GM12878 (cell line): ENCODE measurements around the gene C14orf119. TPM values are rescaled to one million over a fixed set of nuclear protein-coding genes. Genes with fewer than 3 reads are reported as not detected.
A peak's percentile ranks its signal among the peaks of the same experiment; 100 is the strongest.

Source experiments
- ATAC-seq: fragments of 200-7000 bp; cut with Tn5 transposase; 3 replicates; pipeline ENCODE4 v1.9.1; 2020; ENCODE audit warnings: mild to moderate bottlenecking, moderate library complexity
- BruUV-seq: library from RNA; stranded (reverse); fragments of 400-500 nt; replicated peaks from 2 replicates; lab custom pipeline; 2021; lab: Mats Ljungman, UMichigan
- CTCF ChIA-PET: fragments of 300-600 bp; sonication (Branson Sonifier 250); formaldehyde crosslinking; extraction: SDS; loops from one replicate; lab custom pipeline; 2021; ENCODE audit warnings: inconsistent platforms; lab: Yijun Ruan, JAX
- POLR2A ChIA-PET: fragments of 350-600 bp; formaldehyde crosslinking; extraction: SDS; loops from one replicate; lab custom pipeline; 2021; ENCODE audit warnings: inconsistent platforms; lab: Charles Lee
- RAD21 ChIA-PET: fragments of 300-600 bp; sonication (Branson Sonifier 250); formaldehyde crosslinking; loops from one replicate; lab custom pipeline; 2023; ENCODE audit warnings: antibody characterized with exemption; ENCODE audit not compliant: unreplicated experiment; lab: Charles Lee
- SMC1A ChIA-PET: fragments of 300-600 bp; sonication (Branson Sonifier 250); formaldehyde crosslinking; loops from one replicate; lab custom pipeline; 2023; ENCODE audit not compliant: unreplicated experiment, uncharacterized antibody; lab: Charles Lee
- DNase-seq: peaks from one replicate; pipeline ENCODE4 v3.0.0-alpha.2; 2011; ENCODE audit warnings: low read depth, low spot score
- FAIRE-seq: peaks from 3 replicates; lab custom pipeline; 2011; peaks lifted over from hg19 to GRCh38; lab: Jason Lieb, UNC
- H2AFZ ChIP-seq: 2 replicates; pipeline ENCODE4 v1.6.0; 2011; ENCODE audit warnings: low read depth, low read length, control low read depth; ENCODE audit not compliant: control insufficient read depth
- H3K27ac ChIP-seq: 2 replicates; pipeline ENCODE4 v1.5.1; 2011; ENCODE audit warnings: control low read depth; ENCODE audit not compliant: control insufficient read depth, insufficient read depth
- H3K27me3 ChIP-seq, 2 experiments: replicated peaks in 1 of 2; 2 replicates each; pipeline versions ENCODE4 v1.6.0 to v1.6.1; 2011; ENCODE audit warnings: low read length in 1 of 2; ENCODE audit not compliant: control insufficient read depth in 2 of 2, insufficient read depth in 2 of 2
- H3K36me3 ChIP-seq, 2 experiments: 2 replicates each; pipeline ENCODE4 v1.5.1; 2011; ENCODE audit warnings: low read length in 1 of 2; ENCODE audit not compliant: control insufficient read depth in 2 of 2, insufficient read depth in 2 of 2
- H3K4me1 ChIP-seq: 2 replicates; pipeline ENCODE4 v1.6.1; 2011; ENCODE audit warnings: mild to moderate bottlenecking, low read length, moderate library complexity, mixed read lengths; ENCODE audit not compliant: control insufficient read depth, insufficient read depth
- H3K4me2 ChIP-seq: 2 replicates; pipeline ENCODE4 v1.6.0; 2011; ENCODE audit warnings: control low read depth; ENCODE audit not compliant: control insufficient read depth, insufficient read depth
- H3K4me3 ChIP-seq: fragments of 200-600 bp; sonication (generic); 2 replicates; pipeline ENCODE4 v1.5.1; 2016
- H3K79me2 ChIP-seq: 2 replicates; pipeline ENCODE4 v1.6.0; 2011; ENCODE audit warnings: low read length; ENCODE audit not compliant: control insufficient read depth, insufficient read depth
- H3K9ac ChIP-seq: 2 replicates; pipeline ENCODE4 v1.8.0; 2011; ENCODE audit warnings: low read length, control low read depth, mixed read lengths; ENCODE audit not compliant: control insufficient read depth, insufficient read depth
- H3K9me3 ChIP-seq: replicated peaks from 3 replicates; pipeline ENCODE4 v1.5.1; 2011; ENCODE audit warnings: mild to moderate bottlenecking, low read length; ENCODE audit not compliant: control insufficient read depth, insufficient read depth
- H4K20me1 ChIP-seq: 2 replicates; pipeline ENCODE4 v1.6.0; 2011; ENCODE audit not compliant: control insufficient read depth, insufficient read depth
- ATF3 ChIP-seq: IDR thresholded peaks from 2 replicates; pipeline ENCODE4 v1.6.1; 2011; ENCODE audit warnings: low read depth, mild to moderate bottlenecking, low read length, moderate library complexity, borderline replicate concordance; ENCODE audit errors: extremely low read depth
- ATF7 ChIP-seq: fragments of 450-650 bp; IDR thresholded peaks from 2 replicates; pipeline ENCODE4 v1.6.1; 2016; ENCODE audit warnings: low read depth, mild to moderate bottlenecking
- CBX5 ChIP-seq: sonication (generic); IDR thresholded peaks from 2 replicates; pipeline ENCODE4 v1.6.1; 2016; ENCODE audit warnings: low read depth, moderate library complexity, mild to moderate bottlenecking, inconsistent platforms
- IRF4 ChIP-seq: IDR thresholded peaks from 2 replicates; pipeline ENCODE4 v1.6.1; 2011; ENCODE audit warnings: low read depth, low read length
- JUNB ChIP-seq: IDR thresholded peaks from 2 replicates; pipeline ENCODE4 v1.6.1; 2016; ENCODE audit warnings: antibody characterized with exemption, mild to moderate bottlenecking
- MTA2 ChIP-seq: fragments of 450-650 bp; IDR thresholded peaks from 2 replicates; pipeline ENCODE4 v1.6.1; 2016; ENCODE audit warnings: low read depth, mild to moderate bottlenecking, moderate library complexity
- MYB ChIP-seq: fragments of 150-350 bp; IDR thresholded peaks from 2 replicates; pipeline ENCODE4 v1.6.1; 2014; ENCODE audit warnings: mild to moderate bottlenecking, low read depth, low read length, borderline replicate concordance
- MYC ChIP-seq: IDR thresholded peaks from 2 replicates; pipeline ENCODE4 v1.6.1; 2011; ENCODE audit warnings: mild to moderate bottlenecking, low read length, moderate library complexity, inconsistent platforms; ENCODE audit not compliant: insufficient read depth, insufficient replicate concordance, insufficient read length, severe bottlenecking
- NR2F1 ChIP-seq: fragments of 450-650 bp; conservative IDR thresholded peaks from 2 replicates; pipeline ENCODE4 v1.6.1; 2017; ENCODE audit warnings: mild to moderate bottlenecking
- NRF1 ChIP-seq: conservative IDR thresholded peaks from 2 replicates; pipeline ENCODE4 v1.6.1; 2011; ENCODE audit warnings: mild to moderate bottlenecking, low read depth, low read length, improper control_type of control experiment
- RAD21 ChIP-seq: IDR thresholded peaks from 2 replicates; pipeline ENCODE4 v1.6.1; 2011; ENCODE audit warnings: mild to moderate bottlenecking, low read depth, low read length, moderate library complexity; ENCODE audit not compliant: insufficient read depth
- RUNX3 ChIP-seq: IDR thresholded peaks from 2 replicates; pipeline ENCODE4 v1.6.1; 2012; ENCODE audit warnings: low read length, inconsistent platforms
- SP1 ChIP-seq: IDR thresholded peaks from one replicate; pipeline ENCODE4 v1.6.1; 2011; ENCODE audit warnings: low read depth, low read length
- SUPT20H ChIP-seq: IDR thresholded peaks from 2 replicates; pipeline ENCODE4 v1.6.1; 2011; ENCODE audit warnings: low read depth, mild to moderate bottlenecking, low read length, moderate library complexity, borderline replicate concordance; ENCODE audit not compliant: control insufficient read depth
- ZNF217 ChIP-seq: fragments of 450-650 bp; IDR thresholded peaks from 2 replicates; pipeline ENCODE4 v1.6.1; 2017; ENCODE audit warnings: antibody characterized with exemption, mild to moderate bottlenecking
- WGBS: methylation state at CpG from one replicate; pipeline ENCODE4 v1.1.6; 2016; ENCODE audit warnings: low lambda C conversion rate; ENCODE audit not compliant: insufficient replicate concordance, insufficient coverage; ENCODE audit errors: missing lambda C conversion rate; 5-methylcytosine and 5-hydroxymethylcytosine counted together
- in situ Hi-C: fragments of 300-500 bp; cut with MboI; formaldehyde crosslinking; loops from 9 replicates; pipeline ENCODE4 v1.14.3; 2018; ENCODE audit warnings: mixed read lengths
- intact Hi-C: fragments of 100-400 bp; cut with micrococcal nuclease; formaldehyde crosslinking; loops from one replicate; pipeline ENCODE4 v1.14.2; 2022; ENCODE audit not compliant: unreplicated experiment
- polyA plus RNA-seq, 11 experiments: library from polyadenylated mRNA; depleted of rRNA in 4 of 11; unstranded in 6 of 11; stranded (reverse) in 5 of 11; fragments of >200 nt; fragmentation: Nextera tagmentation in 4 of 11; fragmentation: Illumina TruSeq in 1 of 11; extraction: Ambion mirVana in 4 of 11; extraction: Trizol in 1 of 11; gene quantifications; 1 replicate in 1 of 11; 2 replicates in 10 of 11; pipeline versions ENCODE4 v1.2.1 to v1.2.3, GENCODE V29; 2011 to 2016; ENCODE audit warnings: inconsistent platforms in 2 of 11, missing spikeins in 2 of 11, low read depth in 1 of 11
- total RNA-seq, 4 experiments: library from RNA; depleted of rRNA in 3 of 4; stranded (reverse); fragments of >200 nt in 3 of 4; fragmentation: Illumina TruSeq in 1 of 4; extraction: Trizol in 1 of 4; gene quantifications; 2 replicates each; pipeline versions ENCODE4 v1.2.1 to v1.2.3, GENCODE V29; 2013 to 2021
- TF ChIP-seq, protein P1 (sequence below): fragments of 450-650 bp; IDR thresholded peaks from 2 replicates; pipeline ENCODE4 v1.6.1; 2016; ENCODE audit warnings: mild to moderate bottlenecking
- TF ChIP-seq, protein P2 (sequence below): fragments of 450-650 bp; IDR thresholded peaks from 2 replicates; pipeline ENCODE4 v1.6.1; 2018; ENCODE audit warnings: borderline replicate concordance, mild to moderate bottlenecking; ENCODE audit not compliant: partially characterized antibody

Gene C14orf119
- total and polyA plus RNA-seq, 10 of the 15 experiments (the other 5 are each of a cell fraction or from before 2014, with no cell fraction given) = 32.3 to 228 (median 57.6) TPM

- TF ChIP-seq MYC = no peak
Measured at GRCh38 chr14:23069413-23069806, 25.9 kb upstream of the C14orf119 start (continued).

DNA sequence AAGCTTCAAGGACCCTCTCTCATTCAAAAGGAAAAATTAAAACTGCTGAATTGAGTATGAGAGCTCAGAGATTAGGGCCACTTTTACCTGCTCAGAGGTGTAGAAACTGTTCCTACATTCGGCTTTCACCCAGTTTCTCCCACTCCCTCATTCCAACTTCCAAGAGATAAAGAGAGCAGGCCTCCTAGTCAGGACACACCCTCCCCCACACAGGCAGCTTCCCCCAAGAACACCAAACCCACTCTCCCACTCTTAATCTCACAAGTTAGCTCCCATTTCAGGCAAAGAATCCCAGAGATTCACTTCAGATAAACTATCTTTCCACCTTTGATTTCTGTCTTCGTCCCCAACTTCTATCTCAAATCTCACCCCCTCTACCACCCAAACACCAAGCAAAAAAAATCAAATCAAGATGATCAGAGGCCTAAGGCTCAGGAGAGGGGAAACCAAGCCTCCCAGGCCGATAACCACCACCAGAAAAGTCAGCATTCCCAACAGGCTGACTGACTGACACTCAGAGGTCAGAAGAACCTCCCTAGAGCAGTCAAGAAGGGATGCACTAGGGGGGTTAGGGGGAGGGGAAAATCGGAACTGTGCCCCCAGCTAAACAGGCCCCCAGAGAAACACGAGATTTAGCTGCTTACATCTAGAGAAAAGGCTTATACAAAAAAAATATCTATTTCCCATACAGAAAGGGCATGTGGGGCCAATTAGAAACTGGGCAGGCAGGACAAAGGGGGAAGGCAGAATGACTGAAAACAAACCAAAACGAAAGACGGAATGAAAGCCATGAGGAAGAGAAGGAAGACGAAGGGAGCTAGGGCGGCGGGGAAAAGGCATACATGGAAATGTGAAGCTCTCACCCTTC is 24.8 kb upstream of the C14orf119 start:
- H3K36me3 ChIP-seq = peaks cover 14 to 34% of the 10 kb centered on the region in 2 experiments
- H3K4me1 ChIP-seq = peaks cover 11% of the 10 kb centered on the region; the same call in 1 of the 2 replicates
- RAD21 ChIA-PET = interaction anchor here (0.7 to 2.3 kb wide), 9 partner anchors 12 to 515 kb away, joined by 3 to 23 read pairs (median 4); partner anchors contain the start of genes ACIN1, C14orf119 and CDH24
- H3K4me3 ChIP-seq = peak overlapping the region; percentile 80
- TSS peak; percentile 67 for BruUV-seq
- peak overlapping the region; percentile 92 for H3K4me2 ChIP-seq
- no peaks in the 10 kb centered on the region for H3K27me3 ChIP-seq
- peak overlapping the region; percentile 86 for H3K27ac ChIP-seq
- POLR2A ChIA-PET = interaction anchor here (1.3 to 3.7 kb wide), 4 partner anchors 12 to 251 kb away, joined by 3 to 19 read pairs (median 4); partner anchors contain the start of genes ACIN1 and C14orf119
- peaks cover 36% of the 10 kb centered on the region for H3K79me2 ChIP-seq
- FAIRE-seq = peak; percentile 90
- peaks cover 9% of the 10 kb centered on the region; the same call in 1 of the 2 replicates for H4K20me1 ChIP-seq
- H3K9me3 ChIP-seq = no peaks in the 10 kb centered on the region
- SMC1A ChIA-PET = interaction anchor here (0.9 to 3.2 kb wide), 9 partner anchors 10 to 250 kb away, joined by 3 to 13 read pairs (median 5); partner anchors contain the start of genes ACIN1, C14orf119 and PABPN1
- DNase-seq = no peak
- H3K9ac ChIP-seq = peak overlapping the region; percentile 90
- H2AFZ ChIP-seq = no peak overlapping the region
- WGBS = 11% methylated on average over 10 of the region's 10 CpGs
- in situ Hi-C loops (no loop called here), intact Hi-C loops (no loop called here)
- no peak for ATAC-seq
- CTCF ChIA-PET = interaction anchor here (0.6 to 3.7 kb wide), 25 partner anchors 8 to 259 kb away, joined by 3 to 36 read pairs (median 5); partner anchors contain the start of genes ACIN1, C14orf119, CDH24 and HAUS4
- TF ChIP-seq SP1 (no peak), CBX5 (no peak), MYC (no peak), SUPT20H (no peak), RAD21 (no peak), NR2F1 (no peak), NRF1 (no peak), MTA2 (no peak), JUNB (no peak), ZNF217 (no peak), ATF7 (no peak), RUNX3 (no peak), ATF3 (no peak), MYB (no peak), IRF4 (no peak)
- TF ChIP-seq, protein P1, sequence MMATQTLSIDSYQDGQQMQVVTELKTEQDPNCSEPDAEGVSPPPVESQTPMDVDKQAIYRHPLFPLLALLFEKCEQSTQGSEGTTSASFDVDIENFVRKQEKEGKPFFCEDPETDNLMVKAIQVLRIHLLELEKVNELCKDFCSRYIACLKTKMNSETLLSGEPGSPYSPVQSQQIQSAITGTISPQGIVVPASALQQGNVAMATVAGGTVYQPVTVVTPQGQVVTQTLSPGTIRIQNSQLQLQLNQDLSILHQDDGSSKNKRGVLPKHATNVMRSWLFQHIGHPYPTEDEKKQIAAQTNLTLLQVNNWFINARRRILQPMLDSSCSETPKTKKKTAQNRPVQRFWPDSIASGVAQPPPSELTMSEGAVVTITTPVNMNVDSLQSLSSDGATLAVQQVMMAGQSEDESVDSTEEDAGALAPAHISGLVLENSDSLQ = no peak
- TF ChIP-seq, protein P2, sequence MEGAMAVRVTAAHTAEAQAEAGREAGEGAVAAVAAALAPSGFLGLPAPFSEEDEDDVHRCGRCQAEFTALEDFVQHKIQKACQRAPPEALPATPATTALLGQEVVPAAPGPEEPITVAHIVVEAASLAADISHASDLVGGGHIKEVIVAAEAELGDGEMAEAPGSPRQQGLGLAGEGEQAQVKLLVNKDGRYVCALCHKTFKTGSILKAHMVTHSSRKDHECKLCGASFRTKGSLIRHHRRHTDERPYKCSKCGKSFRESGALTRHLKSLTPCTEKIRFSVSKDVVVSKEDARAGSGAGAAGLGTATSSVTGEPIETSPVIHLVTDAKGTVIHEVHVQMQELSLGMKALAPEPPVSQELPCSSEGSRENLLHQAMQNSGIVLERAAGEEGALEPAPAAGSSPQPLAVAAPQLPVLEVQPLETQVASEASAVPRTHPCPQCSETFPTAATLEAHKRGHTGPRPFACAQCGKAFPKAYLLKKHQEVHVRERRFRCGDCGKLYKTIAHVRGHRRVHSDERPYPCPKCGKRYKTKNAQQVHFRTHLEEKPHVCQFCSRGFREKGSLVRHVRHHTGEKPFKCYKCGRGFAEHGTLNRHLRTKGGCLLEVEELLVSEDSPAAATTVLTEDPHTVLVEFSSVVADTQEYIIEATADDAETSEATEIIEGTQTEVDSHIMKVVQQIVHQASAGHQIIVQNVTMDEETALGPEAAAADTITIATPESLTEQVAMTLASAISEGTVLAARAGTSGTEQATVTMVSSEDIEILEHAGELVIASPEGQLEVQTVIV = no peak
